HCEC 1CT (cell line): Measurements from ENCODE around the gene KLHDC2.
"Not testable (repeated sequence)": the region's sequence is repeated elsewhere in the genome, so short reads cannot be mapped to it uniquely, and the experiment has no call there.

Experiments
- DNase-seq: peaks from one replicate; pipeline ENCODE4 v3.0.0-alpha.2; 2017

The KLHDC2 gene, protein sequence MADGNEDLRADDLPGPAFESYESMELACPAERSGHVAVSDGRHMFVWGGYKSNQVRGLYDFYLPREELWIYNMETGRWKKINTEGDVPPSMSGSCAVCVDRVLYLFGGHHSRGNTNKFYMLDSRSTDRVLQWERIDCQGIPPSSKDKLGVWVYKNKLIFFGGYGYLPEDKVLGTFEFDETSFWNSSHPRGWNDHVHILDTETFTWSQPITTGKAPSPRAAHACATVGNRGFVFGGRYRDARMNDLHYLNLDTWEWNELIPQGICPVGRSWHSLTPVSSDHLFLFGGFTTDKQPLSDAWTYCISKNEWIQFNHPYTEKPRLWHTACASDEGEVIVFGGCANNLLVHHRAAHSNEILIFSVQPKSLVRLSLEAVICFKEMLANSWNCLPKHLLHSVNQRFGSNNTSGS

DNA sequence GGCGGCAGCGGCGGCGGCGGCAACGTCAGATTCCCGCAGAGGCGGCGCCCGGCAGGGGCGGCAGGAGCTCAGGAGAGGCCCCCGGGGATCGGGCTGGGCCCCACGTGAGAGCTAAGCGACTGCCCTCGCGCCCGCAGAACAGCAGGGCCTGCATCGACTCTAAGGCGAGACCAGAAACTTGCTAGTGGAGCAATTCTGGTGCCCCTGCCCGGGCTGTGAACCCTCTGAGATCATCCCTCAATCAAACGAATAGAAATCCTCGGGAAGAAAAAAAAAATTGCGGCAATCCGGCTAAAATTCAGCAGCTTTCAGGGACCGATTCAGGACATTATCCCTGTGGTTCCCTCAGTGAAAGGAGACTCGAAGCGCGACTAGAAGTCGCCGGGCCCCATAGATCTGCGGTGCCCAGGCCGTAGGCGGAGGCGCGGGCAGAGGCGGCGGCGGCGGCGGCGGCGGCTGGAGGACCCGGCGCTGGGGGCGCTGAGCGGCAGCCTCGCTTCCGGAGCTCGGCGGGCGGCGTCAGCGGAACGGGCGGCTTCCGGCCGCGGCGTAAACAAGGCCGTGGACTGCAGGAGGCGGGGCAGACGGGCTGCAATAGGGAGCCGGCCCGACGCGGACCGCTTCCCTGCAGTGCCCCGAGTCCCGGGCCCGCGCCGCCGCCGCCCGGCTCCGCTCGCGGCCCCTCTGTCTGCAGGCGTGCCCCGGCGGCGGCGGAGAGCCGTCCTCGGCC lies at the start of gene KLHDC2:
Gene KLHDC2, plus strand, starts transcription at position 583 of the 730 bp plus-strand sequence. CDS start 316 bp downstream, outside the sequence.
- peak; percentile 91 for DNase-seq

DNA sequence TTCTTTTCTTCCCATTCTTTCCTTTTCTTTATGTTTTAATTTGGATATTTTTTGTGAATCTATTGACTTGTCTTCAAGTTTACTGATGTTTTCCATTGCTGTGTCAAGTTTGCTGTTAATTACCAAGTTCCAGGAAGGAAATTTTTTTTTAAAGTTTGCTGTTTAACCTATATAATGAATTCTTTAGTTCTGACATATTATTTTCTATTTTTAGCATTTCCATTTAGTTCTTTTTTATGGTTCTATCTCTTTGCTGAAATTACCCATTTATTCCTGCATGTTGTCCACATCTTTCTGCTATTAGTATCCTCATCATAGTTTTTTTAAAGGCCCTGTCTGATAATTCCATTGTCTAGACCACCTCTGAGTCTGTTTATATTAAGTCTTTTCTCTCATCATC lies 47.2 kb upstream of the KLHDC2 start:
- no peak for DNase-seq

DNA sequence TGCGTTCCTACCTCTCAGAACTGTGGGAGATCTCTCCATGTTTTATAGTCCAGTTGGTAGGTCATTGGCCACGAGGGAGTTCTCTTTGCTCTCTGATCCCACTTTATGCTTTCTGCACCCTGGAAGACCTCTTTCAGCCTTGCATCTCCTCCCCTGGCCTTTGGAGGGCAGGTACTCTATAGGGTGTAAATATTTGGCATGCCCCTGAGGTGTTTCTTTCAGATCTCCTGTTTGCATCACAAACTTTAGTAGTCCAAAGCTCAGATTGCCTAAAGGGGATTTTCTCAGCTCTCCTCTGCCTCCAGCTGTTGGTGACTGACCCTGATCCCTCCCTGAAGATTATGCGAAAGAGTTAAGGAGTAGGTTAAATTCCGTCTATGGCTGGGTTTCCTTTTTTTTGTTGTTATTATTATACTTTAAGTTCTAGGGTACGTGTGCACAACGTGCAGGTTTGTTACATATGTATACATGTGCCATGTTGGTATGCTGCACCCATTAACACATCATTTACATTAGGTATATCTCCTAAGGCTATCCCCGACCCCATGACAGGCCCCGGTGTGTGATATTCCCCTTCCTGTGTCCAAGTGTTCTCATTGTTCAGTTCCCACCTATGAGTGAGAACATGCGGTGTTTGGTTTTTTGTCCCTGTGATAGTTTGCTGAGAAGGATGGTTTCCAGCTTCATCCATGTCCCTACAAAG lies 46.1 kb upstream of the KLHDC2 start:
- DNase-seq: not testable (repeated sequence)

DNA sequence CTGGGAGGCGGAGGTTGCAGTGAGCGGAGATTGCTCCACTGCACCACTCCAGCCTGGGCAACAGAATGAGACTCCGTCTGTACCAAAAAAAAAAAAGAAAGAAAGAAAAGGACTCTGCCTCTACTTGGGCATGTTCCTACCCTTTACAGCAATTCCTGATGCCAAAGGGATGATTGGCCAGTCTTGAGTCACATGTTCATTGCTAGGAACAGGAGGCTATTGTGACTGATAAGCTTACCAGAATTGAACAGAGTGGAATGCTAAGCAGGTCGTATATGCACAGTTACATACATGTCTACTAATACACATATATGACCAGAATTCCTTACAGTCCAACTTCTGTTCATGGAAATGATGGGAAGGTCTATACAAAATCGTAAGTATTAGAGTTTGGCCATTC lies 40.8 kb upstream of the KLHDC2 start:
- no peak for DNase-seq

DNA sequence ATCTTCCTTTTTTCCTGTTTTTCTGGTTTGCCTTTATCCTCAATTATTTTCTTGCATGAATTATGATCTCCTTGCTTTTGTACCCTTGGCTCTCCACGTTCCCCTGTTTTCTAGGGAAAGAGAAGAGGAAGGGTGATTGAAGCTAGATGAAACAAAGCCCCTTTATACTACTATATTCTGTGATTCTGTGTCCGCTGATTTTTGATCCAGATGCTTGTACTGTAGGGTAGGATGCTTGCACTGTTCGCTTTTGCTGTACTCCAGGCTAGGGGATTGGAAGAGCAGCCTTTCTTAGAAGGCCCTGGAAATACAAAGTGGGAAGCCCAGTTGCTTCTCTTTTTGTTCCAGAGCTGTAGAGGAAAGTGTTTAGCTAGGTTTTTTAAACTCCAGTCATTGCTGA lies 35.1 kb upstream of the KLHDC2 start:
- DNase-seq: no peak

DNA sequence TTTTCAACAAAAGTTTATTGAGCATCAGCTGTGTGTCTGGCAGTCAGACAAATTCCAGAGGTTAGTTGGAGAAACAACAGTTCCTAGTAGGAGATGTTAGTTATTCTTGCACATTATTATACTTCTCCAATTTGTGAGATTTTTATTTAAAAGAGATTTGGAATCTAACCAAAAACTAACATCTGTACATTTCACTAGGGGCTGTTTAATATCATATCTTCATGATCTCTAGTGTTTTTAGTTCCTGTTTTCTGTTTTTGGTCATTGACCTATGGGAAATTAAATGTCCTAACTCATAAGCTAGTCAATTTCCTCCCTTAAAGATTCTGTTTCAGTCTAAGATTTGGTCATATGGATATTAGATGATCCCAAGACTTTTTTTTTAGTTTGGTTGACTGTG lies 34.1 kb upstream of the KLHDC2 start:
- no peak for DNase-seq

DNA sequence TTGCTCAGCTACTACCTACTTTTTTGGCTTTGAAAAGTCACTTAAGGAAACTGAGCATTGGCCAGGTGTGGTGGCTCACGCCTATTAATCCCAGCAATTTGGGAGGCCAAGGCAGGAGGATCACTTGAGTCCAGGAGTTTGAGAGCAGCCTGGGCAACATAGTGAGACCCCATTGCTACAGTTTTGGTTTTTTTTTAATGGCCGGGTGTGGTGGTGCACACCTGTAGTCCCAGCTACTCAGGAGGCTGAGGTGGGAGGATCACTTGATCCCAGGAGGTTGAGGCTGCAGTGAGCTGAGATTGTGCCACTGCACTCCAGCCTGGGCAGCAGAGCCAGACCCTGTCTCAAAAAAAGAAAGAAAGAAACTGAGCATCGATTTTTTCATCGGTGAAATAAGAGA lies 32.3 kb upstream of the KLHDC2 start:
- not testable (repeated sequence) for DNase-seq

DNA sequence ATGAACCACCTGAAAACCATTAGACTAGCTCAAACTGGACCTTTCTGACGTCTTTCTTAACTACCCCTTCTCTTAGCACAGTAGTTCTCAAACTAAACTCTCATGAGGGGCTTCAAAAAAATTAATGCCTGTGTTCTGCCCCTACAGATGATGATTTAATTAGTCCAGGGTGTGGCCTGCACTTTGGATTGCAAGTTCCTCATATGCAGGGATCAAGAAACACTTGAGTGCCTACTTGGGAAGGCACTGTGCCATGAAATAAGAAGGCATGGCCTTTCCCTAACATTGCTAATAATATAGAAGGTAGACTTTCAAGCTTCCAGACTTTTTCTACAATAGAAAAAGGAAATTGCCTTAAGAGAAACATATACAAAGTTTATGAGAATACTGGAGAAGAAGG lies 22.8 kb upstream of the KLHDC2 start:
- DNase-seq: no peak

DNA sequence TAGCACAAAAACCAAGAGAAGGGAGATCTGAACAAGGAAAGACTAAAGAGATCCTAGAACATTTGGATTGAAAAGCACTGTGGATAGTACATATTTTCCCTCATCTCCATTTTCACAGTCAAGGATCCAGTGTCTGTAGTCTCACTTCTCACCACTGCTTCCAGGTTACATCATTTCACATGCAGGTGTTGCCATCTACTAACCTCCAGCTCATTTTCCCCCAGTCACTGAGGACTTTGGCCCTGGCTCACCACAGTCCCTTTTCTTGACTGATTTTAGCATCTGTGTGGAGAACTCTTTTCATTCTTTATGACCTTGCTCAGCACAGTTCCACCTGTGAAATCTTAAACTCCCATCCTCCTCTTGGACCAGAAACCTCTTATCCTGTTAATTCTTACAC lies 21.5 kb upstream of the KLHDC2 start:
- DNase-seq: not testable (repeated sequence)

DNA sequence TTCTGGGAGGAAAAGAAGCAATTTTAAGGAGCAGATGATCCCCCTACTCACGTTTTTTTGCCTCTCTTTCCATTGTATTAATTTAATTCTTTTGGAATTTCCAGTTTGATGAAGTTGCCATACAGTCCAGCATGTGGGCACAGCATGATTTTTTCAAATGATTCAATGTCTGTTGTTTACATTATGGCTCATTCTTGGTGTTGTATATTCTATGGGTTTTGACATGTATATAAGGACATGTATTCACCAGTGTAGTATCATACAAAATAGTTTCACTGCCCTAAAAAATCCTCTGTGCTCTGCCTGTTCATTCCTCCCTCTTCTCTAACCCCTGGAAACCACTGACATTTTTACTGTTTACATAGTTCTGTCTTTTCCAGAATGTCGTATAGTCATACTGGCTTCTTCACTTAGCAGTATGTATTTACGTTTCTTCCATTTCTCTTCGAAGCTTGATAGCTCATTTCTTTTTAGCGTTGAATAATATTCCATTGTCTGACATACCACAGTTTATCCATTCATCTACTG lies 13.3 kb upstream of the KLHDC2 start:
- no peak for DNase-seq

DNA sequence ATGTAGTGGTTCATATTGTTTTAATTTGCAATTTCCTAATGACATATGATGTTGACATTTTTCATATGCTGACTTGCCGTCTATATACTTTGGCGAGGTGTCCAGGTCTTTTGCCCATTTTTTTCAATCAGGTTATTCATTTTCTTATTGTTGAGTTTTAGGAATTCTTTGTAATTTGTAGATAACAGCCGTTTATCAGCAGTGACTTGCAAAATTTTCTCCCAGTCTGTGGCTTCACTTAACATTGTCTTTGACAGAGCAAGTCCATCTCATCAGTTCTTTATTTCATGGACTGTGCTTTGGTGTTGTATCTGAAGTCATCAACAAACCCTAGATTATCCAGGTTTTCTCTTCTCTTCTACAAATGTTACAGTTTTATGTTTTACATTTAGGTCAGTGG lies 12.6 kb upstream of the KLHDC2 start:
- DNase-seq: no peak

DNA sequence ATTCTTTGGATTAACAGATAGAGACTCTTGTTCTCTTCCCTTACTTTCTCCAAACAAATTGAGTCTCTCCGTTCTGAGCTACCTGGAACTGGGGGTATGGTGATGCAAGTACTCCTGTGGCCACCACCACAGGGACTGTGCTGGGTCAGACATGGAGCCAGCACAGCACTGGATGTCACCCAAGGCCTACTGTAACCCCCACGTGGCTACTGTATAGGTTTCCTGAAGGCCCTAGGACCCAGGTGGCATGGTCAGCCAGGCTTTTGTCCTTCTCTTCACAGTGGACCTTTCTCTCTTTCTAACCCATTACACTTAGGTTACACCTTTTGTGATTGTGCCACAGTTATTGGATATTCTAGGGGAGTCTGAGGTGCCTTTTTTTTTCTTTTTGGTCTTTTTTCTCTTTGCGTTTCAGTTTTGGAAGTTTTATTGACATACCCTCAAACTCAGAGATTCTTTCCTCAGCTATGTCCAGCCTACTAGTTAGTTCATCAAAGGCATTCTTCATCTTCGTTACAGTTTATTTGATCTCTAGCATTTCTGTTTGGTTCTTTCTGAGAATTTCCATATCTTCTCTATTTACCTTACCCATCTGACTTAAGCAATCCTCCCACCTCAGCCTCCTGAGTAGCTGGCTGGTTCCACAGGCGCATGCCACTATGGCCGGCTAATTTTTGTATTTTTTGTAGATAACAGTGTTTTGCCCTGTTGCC lies 6.0 kb upstream of the KLHDC2 start:
- DNase-seq: no peak

DNA sequence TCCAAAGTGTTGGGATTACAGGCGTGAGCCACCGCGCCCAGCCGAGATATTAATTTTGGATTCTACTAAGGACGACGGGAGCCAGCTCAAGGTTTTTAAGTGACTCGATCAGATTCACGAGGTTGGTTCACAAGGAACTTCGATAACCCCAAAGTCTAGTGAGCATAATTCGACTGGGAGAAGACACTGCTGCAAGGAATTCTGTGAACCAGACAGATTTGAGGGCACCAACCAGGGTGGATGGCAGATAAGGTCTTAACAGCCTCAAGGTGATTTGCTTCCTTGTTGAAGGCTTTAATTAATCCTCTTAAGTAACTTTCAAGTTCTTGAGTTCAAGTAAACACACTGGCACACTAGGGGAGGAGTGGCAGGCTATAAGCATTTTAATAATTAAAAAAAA lies 1.1 kb upstream of the KLHDC2 start:
- no peak for DNase-seq

DNA sequence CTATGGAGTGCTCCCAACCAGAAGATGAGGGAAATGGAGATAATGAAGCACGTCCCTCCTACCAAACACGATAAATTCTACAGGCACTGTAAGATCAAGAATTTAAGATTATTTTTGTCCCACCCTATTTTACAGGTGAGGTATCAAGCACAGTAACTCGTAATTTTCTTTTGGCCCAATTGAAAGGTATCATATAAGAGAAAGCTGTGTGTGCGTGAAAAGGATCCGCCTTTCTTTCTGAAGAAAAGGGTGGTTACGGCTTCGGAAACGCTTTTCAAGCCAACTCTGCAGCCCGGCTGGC lies 733 bp upstream of the KLHDC2 start:
- no peak for DNase-seq

DNA sequence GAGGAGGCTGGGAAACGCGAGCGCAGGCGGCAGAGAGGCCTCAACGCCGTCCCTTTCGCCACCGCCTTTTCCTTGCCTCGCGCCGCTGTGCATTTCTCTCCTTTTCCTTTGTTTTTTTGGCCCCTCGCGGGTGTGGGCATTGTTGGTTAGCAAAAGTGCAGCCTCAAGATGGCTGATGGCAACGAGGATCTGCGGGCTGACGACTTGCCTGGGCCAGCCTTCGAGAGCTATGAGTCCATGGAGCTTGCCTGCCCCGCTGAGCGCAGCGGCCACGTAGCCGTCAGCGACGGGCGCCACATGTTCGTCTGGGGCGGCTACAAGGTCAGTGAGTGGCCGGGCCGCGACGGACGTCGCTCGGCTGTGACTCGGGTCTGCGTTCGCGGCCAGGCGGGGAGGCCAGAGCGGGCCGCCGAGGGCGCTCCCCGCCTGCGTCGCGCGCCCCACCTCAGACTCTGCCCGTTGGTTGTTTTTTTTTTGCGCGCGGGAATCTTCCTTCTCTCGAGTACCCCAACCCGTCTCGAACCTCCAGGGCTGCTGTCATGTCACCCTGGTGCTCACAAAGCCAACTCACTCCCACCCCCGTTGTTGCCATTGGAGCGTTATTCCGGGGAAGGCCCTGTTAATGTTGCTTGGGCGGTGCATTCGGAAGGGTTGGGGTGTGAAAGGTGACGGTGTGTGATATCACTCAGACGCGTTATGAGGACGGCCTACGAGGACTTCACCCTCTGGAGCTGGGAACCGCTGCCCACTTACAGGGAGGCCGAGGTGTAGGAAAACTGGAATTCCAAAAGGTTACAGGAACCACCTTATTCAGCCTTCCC lies 558 bp downstream of the KLHDC2 start:
- DNase-seq: peak; percentile 62

DNA sequence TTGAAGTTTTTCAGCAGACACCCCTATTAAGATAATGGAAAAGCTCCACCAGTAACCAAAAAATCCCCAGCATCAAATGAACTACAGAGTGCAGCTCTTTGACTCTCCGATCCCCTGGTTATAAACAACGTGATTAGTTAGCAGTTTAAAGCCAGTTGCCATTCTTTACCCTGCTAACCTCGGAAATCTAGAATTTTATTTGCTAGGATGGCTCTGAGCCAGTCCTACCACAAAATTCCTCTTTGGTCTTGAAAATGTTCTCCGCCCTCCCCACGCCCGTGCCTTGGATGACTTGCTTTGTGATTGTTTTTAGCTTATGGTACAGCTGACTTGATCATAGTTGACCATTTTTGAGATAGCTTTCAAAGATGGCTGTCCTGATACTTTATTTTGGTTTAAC lies 1.2 kb downstream of the KLHDC2 start:
- peak; percentile 33 for DNase-seq

DNA sequence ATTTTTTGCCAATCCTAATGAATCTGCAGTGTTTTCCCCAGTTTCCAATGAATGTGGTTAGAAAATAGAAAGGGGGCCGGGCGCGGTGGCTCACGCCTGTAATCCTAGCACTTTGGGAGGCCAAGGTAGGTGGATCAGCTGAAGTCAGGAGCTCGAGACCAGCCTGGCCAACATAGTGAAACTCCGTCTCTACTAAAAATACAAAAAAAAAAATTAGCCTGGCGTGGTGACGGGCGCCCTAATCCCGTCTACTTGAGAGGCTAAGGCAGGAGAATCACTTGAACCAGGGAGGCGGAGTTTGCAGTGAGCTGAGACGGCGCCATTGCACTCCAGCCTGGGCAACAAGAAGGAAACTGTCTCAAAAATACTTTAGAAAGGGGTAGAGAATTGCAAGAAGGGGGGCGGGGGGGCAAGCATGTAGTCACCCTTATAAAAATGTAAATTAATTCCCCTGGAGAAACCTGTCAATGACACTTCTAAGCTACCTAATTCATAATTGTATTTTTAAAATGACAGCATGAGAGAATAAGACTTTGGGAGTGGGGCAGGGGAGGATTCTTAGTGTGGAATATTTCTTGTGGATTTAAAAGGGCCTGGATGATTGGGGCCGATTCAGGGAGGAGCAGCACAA lies 1.7 kb downstream of the KLHDC2 start:
- DNase-seq: no peak

DNA sequence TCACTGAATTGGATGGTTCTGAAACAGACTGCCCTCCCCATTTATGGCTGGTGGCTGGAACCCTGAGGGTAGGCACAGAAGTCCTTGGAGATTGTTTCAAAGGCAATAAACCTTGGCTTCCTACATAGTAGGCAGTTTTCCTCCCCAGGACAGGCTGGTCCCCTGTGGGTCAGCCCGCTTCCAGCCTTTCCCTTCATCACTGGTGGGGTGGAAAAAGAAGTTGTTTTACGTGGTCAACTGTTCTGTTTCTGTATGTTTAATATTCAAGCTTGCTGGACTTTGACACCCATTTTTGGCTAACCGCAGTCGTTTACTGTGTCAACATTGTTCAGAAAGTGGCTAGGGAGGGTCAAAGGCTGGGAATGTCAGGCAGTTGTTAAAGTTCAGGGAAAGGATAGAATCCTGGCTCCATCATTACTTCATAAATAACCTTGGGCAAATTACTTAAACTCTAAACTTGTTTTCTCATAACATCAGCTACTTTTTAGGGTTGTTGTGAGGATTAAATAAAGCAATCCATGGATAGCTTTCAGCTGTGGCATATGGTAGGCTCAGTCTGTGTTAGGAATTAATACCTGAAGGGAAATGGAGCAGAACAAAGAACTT lies 2.4 kb downstream of the KLHDC2 start:
- peak; percentile 34 for DNase-seq

DNA sequence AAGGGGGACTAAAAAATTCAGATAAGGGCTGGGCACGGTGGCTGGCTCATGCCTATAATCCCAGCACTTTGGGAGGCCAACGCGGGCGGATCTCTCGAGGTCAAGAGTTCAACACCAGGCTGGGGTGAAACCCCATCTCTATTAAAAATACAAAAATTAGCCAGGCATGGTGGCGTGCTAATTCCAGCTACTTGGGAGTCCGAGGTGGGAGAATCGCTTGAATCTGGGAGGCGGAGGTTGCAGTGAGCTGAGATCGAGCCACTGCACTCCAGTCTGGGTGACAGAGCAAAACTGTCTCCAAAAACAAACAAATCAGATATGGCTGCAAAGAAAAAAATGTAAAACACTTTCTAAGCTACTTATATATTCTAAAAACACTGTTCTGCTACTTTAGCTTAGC lies 3.7 kb downstream of the KLHDC2 start:
- DNase-seq: not testable (repeated sequence)

DNA sequence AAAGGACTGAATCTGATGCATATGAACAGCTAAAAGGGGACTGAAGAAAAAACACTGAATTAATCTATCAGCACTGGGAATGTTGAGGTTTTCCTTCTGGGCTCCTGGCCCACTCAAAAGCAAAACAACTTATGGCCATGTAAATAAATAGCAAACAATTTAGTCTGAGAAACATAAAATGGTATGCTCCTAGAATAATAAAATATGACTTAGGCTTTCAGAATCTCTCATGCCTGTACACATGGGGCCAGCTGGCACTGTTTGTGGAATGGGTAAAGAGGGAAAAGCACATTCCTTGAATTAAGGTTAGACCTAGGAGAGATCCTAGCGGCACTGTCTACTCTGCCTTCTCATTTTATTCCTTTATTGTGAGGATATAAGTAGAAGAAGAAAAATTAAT lies 6.2 kb downstream of the KLHDC2 start:
- DNase-seq: no peak

DNA sequence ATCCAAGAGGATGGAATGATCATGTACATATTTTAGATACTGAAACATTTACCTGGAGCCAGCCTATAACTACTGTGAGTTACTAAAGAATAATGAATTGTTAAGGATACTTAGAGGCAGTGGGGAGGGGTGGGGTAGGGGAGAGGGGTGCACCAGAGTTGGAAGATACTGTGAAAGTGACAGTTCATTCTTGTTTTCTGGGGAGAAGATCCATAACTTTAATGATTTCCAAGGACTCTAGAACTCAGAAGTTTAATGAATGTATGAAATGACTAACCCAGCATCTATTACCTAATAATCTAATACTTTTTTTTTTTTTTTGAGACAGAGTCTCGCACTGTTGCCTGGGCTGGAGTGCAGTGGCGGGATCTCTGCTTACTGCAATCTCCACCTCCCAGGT lies 10.5 kb downstream of the KLHDC2 start:
- DNase-seq: no peak
